HG02798 (cell line): ENCODE measurements around the gene AASS.
"Not testable (repeated sequence)": the region's sequence is repeated elsewhere in the genome, so short reads cannot be mapped to it uniquely, and the experiment has no call there.

ENCODE experiments used
- ATAC-seq: cut with Tn5 transposase; IDR thresholded peaks from one replicate; pipeline ENCODE4 v1.9.1; 2021; ENCODE audit warnings: mild to moderate bottlenecking; ENCODE audit not compliant: unreplicated experiment, poor library complexity

The AASS gene

GRCh38 chr7:122143751-122144711, at the start of gene AASS:
Gene AASS, minus strand, starts transcription at chr7:122144249. Its CDS starts 10,523 bp downstream, at chr7:122133726.
- peak; percentile 100 for ATAC-seq

GRCh38 chr7:122188785-122189184, 44.7 kb upstream of the AASS start:
- ATAC-seq, result no peak

- no peak for ATAC-seq
These were observed 39.1 kb upstream of the AASS start for GRCh38 chr7:122183106-122183505.

GRCh38 chr7:122182081-122182480, 38.0 kb upstream of the AASS start:
- ATAC-seq, result no peak

- not testable (repeated sequence) for ATAC-seq
These were observed 28.1 kb upstream of the AASS start for GRCh38 chr7:122172144-122172543.

GRCh38 chr7:122166740-122167139, 22.7 kb upstream of the AASS start:
- no peak for ATAC-seq

- no peak for ATAC-seq
These were observed 22.2 kb upstream of the AASS start for GRCh38 chr7:122166275-122166674.

GRCh38 chr7:122161628-122162027, 17.6 kb upstream of the AASS start:
- ATAC-seq, result no peak

- ATAC-seq, result no peak
These were observed 11.5 kb upstream of the AASS start for GRCh38 chr7:122155566-122155965.

GRCh38 chr7:122148878-122149277, 4.8 kb upstream of the AASS start:
- ATAC-seq, result no peak

- no peak for ATAC-seq
These were observed 4.0 kb upstream of the AASS start for GRCh38 chr7:122148081-122148480.

GRCh38 chr7:122145937-122146645, 2.0 kb upstream of the AASS start:
- ATAC-seq, result no peak

GRCh38 chr7:122143376-122143750, 686 bp downstream of the AASS start:
- ATAC-seq, result peak; percentile 0

GRCh38 chr7:122140918-122141317, 3.1 kb downstream of the AASS start:
- ATAC-seq, result no peak

GRCh38 chr7:122137251-122138077, 6.6 kb downstream of the AASS start:
- ATAC-seq, result no peak

GRCh38 chr7:122136639-122137245, 7.3 kb downstream of the AASS start:
- no peak for ATAC-seq

GRCh38 chr7:122136078-122136477, 8.0 kb downstream of the AASS start:
- no peak for ATAC-seq

GRCh38 chr7:122135275-122135674, 8.8 kb downstream of the AASS start:
- ATAC-seq, result no peak

- ATAC-seq, result not testable (repeated sequence)
These were observed 9.3 kb downstream of the AASS start for GRCh38 chr7:122134793-122135192.

GRCh38 chr7:122133477-122133876, 10.6 kb downstream of the AASS start:
- ATAC-seq, result no peak
